Nephron progenitor cell (in vitro differentiated cells): ENCODE results near the gene GNAS.
A peak's percentile ranks its signal among the peaks of the same experiment; 100 is the strongest.
"Not testable (repeated sequence)": the region's sequence is repeated elsewhere in the genome, so short reads cannot be mapped to it uniquely, and the experiment has no call there.

Source experiments
- DNase-seq: peaks from one replicate; pipeline ENCODE4 v3.0.0; 2021
- H3K27ac Mint-ChIP-seq: 2 replicates; pipeline ENCODE4 v1.8.0; 2021; ENCODE audit warnings: mild to moderate bottlenecking, moderate library complexity, mixed read lengths
- H3K27me3 Mint-ChIP-seq: 2 replicates; pipeline ENCODE4 v1.8.0; 2021; ENCODE audit warnings: mild to moderate bottlenecking, low read depth, mixed read lengths; ENCODE audit not compliant: poor library complexity
- H3K36me3 Mint-ChIP-seq: 2 replicates; pipeline ENCODE4 v1.8.0; 2021; ENCODE audit warnings: low read depth, mixed read lengths
- H3K4me1 Mint-ChIP-seq: 2 replicates; pipeline ENCODE4 v1.8.0; 2021; ENCODE audit warnings: mixed read lengths
- H3K4me3 Mint-ChIP-seq: 2 replicates; pipeline ENCODE4 v1.8.0; 2021; ENCODE audit warnings: mild to moderate bottlenecking, moderate library complexity, mixed read lengths
- H3K9me3 Mint-ChIP-seq: 2 replicates; pipeline ENCODE4 v1.8.0; 2021; ENCODE audit warnings: mild to moderate bottlenecking, moderate library complexity, mixed read lengths
- CTCF ChIP-seq: fragments of 200-600 bp; sonication (generic); IDR thresholded peaks from 2 replicates; pipeline ENCODE4 v1.5.0; 2021; ENCODE audit warnings: antibody characterized with exemption

Gene GNAS

GRCh38 chr20:58817748-58818147, 34.8 kb upstream of the GNAS start:
- Mint-ChIP-seq H3K27me3 (peaks cover 13% of the 10 kb centered on the region), H3K4me3 (no peak overlapping the region), H3K9me3 (peaks cover 10% of the 10 kb centered on the region), H3K27ac (no peak overlapping the region), H3K36me3 (peaks cover 36% of the 10 kb centered on the region), H3K4me1 (peaks cover 7% of the 10 kb centered on the region)
- TF ChIP-seq CTCF = no peak
- DNase-seq = no peak

- no peak for DNase-seq
- no peak for TF ChIP-seq CTCF
- Mint-ChIP-seq H3K4me3 (no peak overlapping the region), H3K9me3 (peaks cover 10% of the 10 kb centered on the region), H3K27me3 (peaks cover 6% of the 10 kb centered on the region), H3K4me1 (peaks cover 7% of the 10 kb centered on the region), H3K27ac (no peak overlapping the region), H3K36me3 (peaks cover 44% of the 10 kb centered on the region)
Observed at GRCh38 chr20:58818586-58819285, 33.8 kb upstream of the GNAS start.

- no peak overlapping the region for H3K4me3 Mint-ChIP-seq
- peaks cover 3% of the 10 kb centered on the region for H3K27me3 Mint-ChIP-seq
- H3K36me3 Mint-ChIP-seq = peaks cover 49% of the 10 kb centered on the region
- peaks cover 10% of the 10 kb centered on the region for H3K9me3 Mint-ChIP-seq
- TF ChIP-seq CTCF = no peak
- H3K4me1 Mint-ChIP-seq = peaks cover 7% of the 10 kb centered on the region
- H3K27ac Mint-ChIP-seq = no peak overlapping the region
- no peak for DNase-seq
Observed at GRCh38 chr20:58819921-58820320, 32.6 kb upstream of the GNAS start.

GRCh38 chr20:58820515-58820914, 32.0 kb upstream of the GNAS start:
- Mint-ChIP-seq H3K9me3 (peaks cover 10% of the 10 kb centered on the region), H3K36me3 (peaks cover 53% of the 10 kb centered on the region)
- not testable (repeated sequence) for H3K4me3 Mint-ChIP-seq, H3K27ac Mint-ChIP-seq, DNase-seq, H3K27me3 Mint-ChIP-seq, H3K4me1 Mint-ChIP-seq

- H3K4me1 Mint-ChIP-seq = no peaks in the 10 kb centered on the region
- no peak overlapping the region for H3K4me3 Mint-ChIP-seq
- no peak for DNase-seq
- no peak overlapping the region for H3K27ac Mint-ChIP-seq
- H3K9me3 Mint-ChIP-seq = peaks cover 10% of the 10 kb centered on the region
- H3K27me3 Mint-ChIP-seq = peaks cover 6% of the 10 kb centered on the region
- TF ChIP-seq CTCF = no peak
- peaks cover 57% of the 10 kb centered on the region for H3K36me3 Mint-ChIP-seq
Observed at GRCh38 chr20:58822149-58822548, 30.4 kb upstream of the GNAS start.

- H3K27me3 Mint-ChIP-seq = peaks cover 3% of the 10 kb centered on the region
- H3K4me1 Mint-ChIP-seq = no peaks in the 10 kb centered on the region
- H3K36me3 Mint-ChIP-seq = peaks cover 59% of the 10 kb centered on the region
- peak overlapping the region; percentile 39 for H3K27ac Mint-ChIP-seq
- peaks cover 10% of the 10 kb centered on the region for H3K9me3 Mint-ChIP-seq
- TF ChIP-seq CTCF = no peak
- no peak for DNase-seq
- no peak overlapping the region for H3K4me3 Mint-ChIP-seq
Observed at GRCh38 chr20:58822748-58823730, 29.5 kb upstream of the GNAS start.
